GM15510 (cell line): ENCODE results near the gene SLAMF9.

Experiments
- POLR2A ChIP-seq: IDR thresholded peaks from 3 replicates; pipeline ENCODE4 v1.6.1; 2011; ENCODE audit warnings: borderline replicate concordance; ENCODE audit not compliant: insufficient read length; ENCODE audit errors: extremely low read depth

The SLAMF9 gene

DNA sequence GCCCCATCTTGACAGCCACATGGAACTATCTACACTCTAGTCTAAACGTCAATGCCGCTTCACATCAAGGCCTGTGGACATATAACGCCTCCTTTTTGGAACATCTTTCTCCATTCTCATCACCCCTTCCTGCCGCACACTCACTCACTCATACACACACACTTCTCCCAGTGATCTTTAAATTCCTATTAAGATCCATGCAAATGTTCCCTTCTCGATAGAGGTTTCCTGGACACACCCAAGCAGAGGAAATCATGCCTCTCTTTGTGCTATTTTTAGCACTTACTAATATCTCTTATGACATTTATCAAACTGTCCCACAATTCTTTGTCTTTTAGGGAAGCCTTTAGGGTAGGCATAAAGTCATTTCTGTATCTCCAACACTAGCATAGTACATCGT lies 28.2 kb upstream of the SLAMF9 start:
- no peak for TF ChIP-seq POLR2A

DNA sequence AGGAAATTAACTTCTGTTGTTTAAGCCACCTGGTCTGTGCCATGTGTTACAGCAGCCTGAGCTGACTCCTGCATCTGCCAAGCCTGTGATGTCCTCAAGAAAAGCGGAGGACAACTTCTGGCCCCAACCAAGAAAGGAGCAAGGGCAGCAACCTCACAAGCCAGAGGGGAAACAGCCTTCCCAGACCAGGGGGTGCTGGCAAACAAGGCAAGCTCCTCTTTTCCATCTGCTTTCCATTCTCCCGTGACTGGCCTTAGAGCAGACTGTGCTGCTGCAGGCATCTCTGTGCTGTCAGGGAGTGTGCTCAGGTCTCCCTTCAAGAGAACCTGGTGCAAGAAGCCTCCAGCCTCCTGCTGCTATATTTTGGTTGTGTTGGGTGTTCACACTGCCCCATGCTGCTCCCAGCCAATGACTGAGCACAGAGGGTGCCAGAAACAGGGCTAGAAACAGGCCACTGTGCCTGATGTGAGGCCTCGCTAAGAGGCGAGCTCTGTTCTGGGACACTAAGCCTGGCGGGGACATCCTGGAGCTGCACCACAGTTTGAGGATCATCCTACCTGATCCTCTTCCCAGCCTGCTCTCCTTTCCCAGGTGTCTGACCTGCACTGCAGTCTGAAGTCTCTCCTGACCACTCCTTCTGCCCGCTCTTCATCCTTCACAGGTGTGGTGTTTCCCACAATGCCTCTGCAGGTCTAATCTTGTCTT lies 27.5 kb upstream of the SLAMF9 start:
- TF ChIP-seq POLR2A = no peak

DNA sequence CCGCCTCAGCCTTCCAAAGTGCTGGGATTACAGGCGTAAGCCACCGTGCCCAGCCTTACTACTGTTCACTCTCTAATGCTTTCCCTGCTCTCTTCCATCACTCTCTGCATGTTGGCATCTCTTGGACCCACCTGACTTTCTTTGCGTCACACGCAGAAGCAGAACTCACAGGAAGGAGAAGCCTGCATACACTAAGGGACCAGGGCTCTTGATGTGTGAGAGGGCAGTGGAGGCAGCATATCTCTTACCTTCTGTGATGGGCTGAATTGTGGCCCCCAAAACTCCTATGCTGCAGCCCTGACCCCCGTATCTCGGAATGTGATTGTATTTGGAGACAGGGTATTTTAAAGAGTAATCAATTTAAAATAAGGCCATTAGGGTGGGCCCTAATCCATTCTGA lies 26.7 kb upstream of the SLAMF9 start:
- TF ChIP-seq POLR2A = no peak

DNA sequence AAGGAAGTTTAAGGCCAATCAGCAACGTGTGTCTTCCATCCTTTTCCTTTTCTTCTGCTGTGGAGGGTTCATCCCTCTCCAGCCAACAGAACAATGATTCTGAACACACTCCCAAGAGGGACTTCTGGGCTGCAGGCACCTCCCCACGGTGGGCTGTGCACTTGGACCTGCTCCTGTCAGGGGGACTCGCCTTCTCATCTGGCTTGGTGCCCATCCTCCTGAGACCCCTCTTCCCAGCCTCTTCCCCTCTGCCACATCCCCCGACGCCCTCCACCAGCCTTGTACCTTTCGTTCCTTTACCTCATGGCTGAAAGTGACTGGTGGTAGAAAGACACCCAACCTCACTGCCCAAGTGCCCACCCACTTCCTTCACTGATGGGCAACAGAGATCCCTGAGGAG lies 26.0 kb upstream of the SLAMF9 start:
- no peak for TF ChIP-seq POLR2A

DNA sequence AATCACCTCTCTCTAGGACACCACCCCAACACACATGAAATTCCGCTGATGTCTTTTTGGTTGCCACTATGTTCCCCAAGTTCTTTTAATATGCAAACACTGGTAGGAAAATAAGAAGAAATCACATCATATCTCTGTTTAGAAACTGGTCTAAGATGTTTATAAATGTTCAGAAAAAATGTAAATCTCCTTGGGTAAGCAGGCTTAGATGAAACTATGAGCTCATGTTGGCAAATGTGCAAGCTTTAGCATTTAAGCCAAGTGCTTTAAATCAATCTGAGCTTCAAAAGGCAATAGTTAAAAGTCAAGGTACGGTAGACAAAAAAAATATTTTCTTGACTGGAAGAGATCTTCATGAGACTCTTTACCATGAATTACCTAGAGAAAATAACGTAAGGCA lies 25.2 kb upstream of the SLAMF9 start:
- no peak for TF ChIP-seq POLR2A

DNA sequence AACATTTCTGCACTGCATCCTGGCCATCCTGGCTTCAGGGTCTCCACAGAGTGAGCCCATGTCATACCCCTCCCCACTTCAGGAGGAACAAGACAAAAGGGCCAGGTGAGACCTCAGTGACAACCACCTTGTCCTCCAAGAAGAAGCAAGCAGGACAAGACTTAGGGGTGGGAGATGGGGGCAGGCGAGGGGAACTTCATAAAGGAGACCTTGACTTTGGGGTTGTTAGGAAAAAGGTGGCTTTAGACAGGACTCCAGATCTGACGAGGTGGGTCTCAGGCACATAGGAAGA lies 24.0 kb upstream of the SLAMF9 start:
- TF ChIP-seq POLR2A = no peak

DNA sequence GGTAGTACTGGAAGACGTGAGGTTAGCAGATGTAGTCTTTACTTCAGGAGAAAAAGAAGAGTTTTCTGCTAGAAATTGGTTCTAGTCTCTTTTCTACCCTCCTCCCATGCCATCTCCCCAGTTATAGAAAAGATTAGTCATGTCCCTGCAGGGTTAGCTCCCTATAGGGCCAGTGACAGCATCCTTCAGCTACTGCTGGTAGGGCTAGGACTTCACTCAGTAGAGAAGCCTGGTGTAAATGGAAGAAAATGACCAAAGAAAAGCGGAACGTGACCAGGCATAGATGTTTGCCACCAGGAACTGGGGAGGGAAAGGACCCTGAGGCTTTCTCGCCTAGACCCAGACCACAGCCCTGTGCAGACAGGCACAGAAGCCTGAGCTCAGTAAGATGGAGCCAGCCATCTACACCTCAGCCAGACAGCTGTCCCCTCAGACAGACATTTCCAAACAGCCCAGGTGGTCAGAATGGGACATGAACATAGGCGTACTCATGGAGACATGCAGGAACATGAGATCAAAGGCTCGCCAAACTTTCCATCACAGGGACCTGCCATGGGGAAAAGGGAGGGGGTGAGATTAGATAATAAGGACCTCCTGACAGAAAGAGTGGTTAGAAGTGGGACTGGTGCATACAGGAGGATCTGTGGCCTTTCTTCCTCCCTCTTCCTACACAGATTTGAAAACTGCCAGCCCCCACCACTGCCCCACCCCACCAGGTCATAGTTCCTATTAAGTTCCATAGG lies 23.5 kb upstream of the SLAMF9 start:
- no peak for TF ChIP-seq POLR2A

DNA sequence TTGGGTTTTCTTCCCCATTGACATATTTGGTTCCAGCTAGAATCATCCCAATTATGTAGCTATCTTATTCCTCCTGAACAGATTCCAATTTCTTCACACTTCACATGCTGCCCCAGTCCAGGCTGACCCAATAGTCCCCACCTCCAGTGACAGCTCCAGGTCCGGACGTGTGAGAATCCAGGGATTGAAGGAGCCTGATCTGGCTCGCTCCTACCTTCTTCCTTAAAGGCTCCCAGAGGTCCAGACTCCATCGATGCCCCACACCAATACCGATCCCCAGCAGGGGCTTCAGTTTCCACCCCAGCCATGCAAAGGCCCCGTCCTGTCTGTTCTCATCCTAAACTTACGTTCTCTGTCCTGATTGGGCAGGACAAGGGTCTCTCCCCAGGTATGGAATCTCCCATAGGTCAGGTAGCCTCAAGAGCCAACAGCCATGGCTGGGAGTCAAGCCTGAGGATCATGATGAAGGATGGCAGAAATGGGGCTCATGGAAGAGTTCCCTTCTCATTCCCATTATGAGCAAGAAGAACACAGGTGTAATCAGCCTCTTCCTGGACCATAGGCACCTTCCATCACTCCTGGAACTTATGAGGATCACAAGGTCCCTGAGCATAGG lies 20.4 kb upstream of the SLAMF9 start:
- TF ChIP-seq POLR2A = no peak

DNA sequence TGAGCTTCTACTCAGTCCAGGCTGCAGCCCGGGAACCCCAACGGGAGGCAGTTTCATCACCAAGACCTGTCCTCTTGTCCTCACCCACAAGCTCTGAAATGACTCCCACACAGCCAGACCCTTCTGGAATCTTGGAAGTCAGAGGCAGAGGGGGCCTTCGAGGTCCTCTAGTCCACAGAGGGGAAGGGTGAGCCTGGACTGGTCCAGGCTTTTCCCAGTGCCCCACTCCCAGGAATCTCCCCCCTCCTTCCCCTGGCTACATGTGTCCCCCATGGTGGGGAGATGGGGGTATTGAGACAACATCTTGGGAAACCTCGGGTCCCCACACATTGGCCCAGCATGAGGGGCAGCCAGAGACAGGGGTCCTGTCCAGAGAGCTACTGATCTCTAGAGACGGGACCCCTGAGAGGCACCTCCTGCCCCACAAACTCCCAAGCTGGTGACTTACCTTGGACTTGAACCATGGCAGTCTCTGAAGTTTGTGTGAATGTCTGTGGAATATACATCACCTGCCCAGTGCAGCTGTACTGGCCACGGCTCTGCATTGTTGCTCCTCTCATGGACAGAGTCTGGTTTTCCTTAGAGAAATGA lies 19.4 kb upstream of the SLAMF9 start:
- TF ChIP-seq POLR2A = no peak

DNA sequence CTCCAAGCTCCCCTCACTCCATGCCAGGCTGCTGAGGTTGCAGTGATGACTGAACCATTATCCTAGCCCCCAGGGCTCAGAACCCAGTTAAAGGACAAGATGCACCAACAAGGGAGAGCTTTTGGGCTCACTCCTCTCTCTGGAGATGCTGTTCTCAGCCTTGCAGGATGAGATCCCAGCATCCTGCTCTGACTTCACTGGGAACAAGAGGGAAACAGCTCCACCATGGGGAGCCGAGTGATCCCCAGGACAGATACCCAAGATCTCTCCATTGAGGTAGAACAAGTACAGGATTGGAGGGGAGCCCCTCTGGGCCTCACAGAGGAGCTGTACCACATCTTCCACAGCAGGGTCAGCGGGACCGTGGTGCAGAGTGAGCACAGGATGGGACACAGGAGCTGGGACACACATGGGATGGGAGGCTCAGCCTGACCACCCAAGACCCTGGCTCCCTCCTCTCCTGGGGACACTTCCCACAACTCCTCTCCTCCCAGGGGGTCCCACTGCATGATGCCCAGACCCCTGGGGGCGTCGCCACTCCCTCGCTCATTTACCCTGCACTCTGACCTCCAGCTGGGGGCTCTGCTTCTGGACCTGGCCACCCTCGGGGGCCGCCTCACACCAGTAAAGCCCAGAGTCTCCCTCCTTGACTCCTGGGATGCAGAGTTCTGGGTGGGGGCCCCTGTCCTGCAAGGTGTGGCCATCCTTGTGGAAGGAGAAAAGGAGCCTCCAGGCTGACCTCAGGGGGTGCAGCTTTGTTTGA lies 18.6 kb upstream of the SLAMF9 start:
- no peak for TF ChIP-seq POLR2A

DNA sequence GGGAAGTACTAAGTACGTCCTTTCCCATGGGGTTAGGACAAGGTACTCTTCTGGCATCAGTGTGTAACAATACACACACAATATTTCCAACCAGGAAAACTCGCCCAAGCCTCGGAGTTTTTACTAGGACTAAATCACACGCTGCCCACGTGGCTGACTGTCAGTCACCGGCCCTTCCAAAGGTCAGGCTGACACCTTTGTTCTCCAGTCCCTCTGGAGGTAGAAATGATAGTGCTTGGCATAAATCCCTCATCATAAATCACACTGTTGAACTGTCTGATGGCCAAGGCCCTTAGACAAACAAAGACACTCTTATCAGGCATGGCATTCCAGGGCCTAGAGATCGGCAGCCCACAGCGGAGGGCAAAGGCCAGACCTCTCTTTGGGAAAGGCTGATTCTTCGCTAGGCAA lies 16.9 kb upstream of the SLAMF9 start:
- TF ChIP-seq POLR2A = no peak

DNA sequence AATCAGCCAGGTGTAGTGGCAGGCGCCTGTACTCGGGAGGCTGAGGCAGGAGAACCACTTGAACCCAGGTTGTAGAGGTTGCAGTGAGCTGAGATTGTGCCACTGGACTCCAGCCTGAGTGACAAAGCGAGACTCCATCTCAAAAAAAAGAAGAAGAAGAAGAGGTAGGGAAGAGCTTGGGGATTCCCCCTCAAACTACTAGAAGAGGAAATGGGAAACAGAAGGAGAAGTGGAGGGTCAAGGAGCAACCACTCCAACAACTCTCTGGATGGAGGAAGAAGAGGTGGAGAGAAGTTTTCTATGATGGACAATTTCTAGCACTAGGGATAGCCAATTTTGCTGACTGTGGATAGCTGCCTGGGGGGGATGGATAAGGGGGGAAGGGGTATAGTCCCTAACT lies 14.9 kb upstream of the SLAMF9 start:
- TF ChIP-seq POLR2A = no peak

DNA sequence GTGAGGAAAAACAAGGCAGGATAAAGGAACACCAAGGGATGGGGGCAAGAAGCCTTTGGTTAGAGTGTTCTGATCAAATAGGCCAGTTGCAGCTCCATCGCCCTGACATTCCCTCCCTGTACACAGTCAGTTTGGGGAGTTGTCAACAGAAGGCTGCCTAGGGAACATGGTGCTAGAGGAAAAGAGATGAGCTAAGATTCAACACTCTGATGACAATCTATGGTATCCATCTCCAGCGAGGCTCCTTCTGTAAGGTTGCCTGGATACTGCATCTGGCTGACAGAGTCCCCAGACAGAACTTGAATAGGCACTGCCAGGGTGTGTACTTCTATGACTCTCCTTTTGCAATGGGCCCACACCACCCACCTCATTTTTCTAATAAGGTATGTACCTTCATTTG lies 11.2 kb upstream of the SLAMF9 start:
- TF ChIP-seq POLR2A = no peak

DNA sequence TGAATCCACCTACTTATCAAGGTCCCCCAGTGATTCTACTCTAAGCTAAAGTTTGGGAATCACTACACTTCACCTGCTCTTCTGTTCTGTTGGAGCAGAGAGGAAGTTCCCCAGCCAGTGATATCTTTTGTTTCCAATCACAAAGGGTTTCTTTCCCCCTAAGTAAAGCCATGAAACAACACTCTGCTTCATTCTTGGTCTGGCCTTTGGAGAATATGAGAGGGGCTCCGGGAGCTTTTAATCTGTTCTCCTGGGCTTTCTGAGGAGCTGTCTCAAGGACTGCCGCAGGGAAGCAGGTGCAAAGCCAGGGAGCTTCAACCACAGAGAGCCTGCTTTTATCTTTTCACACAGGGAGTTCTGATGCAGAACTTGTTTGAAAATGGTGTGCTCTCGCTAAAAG lies 10.1 kb upstream of the SLAMF9 start:
- no peak for TF ChIP-seq POLR2A

DNA sequence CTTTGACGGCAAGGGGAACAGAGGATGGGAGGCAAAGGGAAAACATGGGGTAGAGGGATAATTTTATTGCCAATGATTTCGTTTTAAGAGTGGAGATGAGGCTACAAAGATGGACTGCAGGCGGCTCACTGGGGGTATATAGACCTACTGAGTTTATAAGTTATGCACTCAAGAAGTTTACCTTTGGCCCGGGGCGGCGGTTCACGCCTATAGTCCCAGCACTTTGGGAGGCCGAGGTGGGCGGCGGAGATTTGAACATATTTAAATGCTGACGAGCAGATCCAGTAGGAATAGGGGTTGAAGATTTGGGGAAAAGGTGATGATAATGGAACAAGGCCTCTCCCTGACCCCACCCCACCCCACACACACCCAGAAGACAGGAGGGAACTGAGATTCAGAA lies 8.1 kb upstream of the SLAMF9 start:
- TF ChIP-seq POLR2A = no peak

DNA sequence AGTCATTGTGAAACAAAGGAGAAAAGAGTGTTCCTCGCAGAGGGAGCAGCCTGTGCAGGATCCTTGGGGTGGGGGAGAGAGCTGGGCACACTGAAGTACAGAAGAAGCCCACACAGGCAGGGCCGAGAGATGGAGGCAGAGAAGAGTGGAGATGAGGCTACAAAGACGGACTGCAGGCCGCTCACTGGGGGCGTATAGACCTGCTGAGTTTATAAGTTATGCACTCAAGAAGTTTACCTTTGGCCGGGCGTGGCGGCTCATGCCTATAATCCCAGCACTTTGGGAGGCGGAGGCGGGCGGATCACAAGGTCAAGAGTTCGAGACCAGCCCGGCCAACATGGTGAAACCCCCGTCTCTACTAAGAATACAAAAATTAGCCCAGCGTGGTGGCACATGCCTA lies 7.6 kb upstream of the SLAMF9 start:
- TF ChIP-seq POLR2A = no peak

DNA sequence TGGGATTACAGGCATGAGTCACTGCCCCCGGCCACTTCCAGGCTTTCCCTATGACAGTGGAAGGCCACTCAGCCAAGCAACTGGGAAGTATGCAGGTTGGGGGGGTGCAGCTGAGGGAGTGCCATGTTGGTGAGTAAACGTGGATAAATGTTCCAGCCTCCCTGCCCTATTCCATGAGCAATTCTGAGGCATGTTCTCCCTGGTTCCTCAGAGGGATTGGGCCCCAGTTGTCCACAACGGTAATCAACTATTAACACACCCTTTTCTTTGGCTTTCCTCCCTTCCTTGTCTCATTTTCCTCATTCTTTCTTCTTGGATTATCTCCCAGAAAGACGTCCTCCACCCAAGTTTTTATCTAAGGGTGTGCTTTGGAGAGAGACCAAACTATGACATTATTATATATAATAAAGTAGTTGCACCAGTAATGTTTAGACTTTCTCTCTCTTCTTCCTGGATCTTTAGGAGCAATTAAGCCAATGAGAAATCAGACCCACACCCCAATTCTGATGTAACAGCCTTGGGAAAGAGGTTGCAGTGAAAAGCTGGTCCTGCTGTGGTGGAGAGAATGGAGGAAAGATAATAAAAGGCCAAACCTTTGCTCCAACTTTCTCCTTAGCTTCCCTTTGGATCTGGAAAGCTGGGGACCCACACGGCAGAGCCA lies 6.8 kb upstream of the SLAMF9 start:
- no peak for TF ChIP-seq POLR2A
